H1 (cell line): ENCODE results near the gene USE1. TPM values are rescaled to one million over a fixed set of nuclear protein-coding genes. Genes with fewer than 3 reads are reported as not detected.

Experiments
- CTCF ChIA-PET: fragments of 300-600 bp; sonication (Branson Sonifier 250); formaldehyde crosslinking; loops from one replicate; lab custom pipeline; 2021; ENCODE audit not compliant: partially characterized antibody; lab: Charles Lee
- POLR2A ChIA-PET: fragments of 300-600 bp; sonication (Branson Sonifier 250); formaldehyde crosslinking; loops from one replicate; lab custom pipeline; 2021; ENCODE audit warnings: inconsistent platforms; ENCODE audit not compliant: partially characterized antibody; lab: Charles Lee
- DNase-seq, 2 experiments: peaks; one replicate each; pipeline versions ENCODE4 v3.0.0 to v3.0.0-alpha.2; 2010 to 2022; ENCODE audit warnings: low spot score in 2 of 2, low read depth in 1 of 2, mixed read lengths in 1 of 2
- FAIRE-seq: peaks from 2 replicates; lab custom pipeline; 2011; peaks lifted over from hg19 to GRCh38; lab: Jason Lieb, UNC
- H2AFZ ChIP-seq: 2 replicates; pipeline ENCODE4 v1.8.1; 2012; ENCODE audit warnings: low read length, inconsistent platforms
- H2AK5ac ChIP-seq: 2 replicates; pipeline ENCODE4 v1.6.1; 2013; ENCODE audit warnings: low read depth, low read length
- H2BK120ac ChIP-seq: replicated peaks from 2 replicates; pipeline ENCODE3; 2013; ENCODE audit warnings: low read depth, low read length, inconsistent platforms
- H2BK12ac ChIP-seq: 2 replicates; pipeline ENCODE4 v1.6.1; 2013; ENCODE audit warnings: low read depth, low read length
- H2BK15ac ChIP-seq: 2 replicates; pipeline ENCODE4 v1.6.1; 2013; ENCODE audit warnings: low read length
- H2BK20ac ChIP-seq: 2 replicates; pipeline ENCODE4 v1.6.1; 2013; ENCODE audit warnings: low read length
- H2BK5ac ChIP-seq: 2 replicates; pipeline ENCODE4 v1.6.1; 2013; ENCODE audit warnings: low read depth, low read length
- H3K14ac ChIP-seq: 2 replicates; pipeline ENCODE4 v1.6.1; 2013; ENCODE audit warnings: inconsistent platforms; ENCODE audit not compliant: insufficient read length
- H3K18ac ChIP-seq: 2 replicates; pipeline ENCODE4 v1.6.1; 2013; ENCODE audit warnings: low read length; ENCODE audit errors: extremely low read depth
- H3K23ac ChIP-seq: 2 replicates; pipeline ENCODE4 v1.6.1; 2013; ENCODE audit warnings: inconsistent platforms; ENCODE audit not compliant: insufficient read length
- H3K23me2 ChIP-seq: 2 replicates; pipeline ENCODE4 v1.6.1; 2013; ENCODE audit warnings: low read depth, low read length
- H3K27ac ChIP-seq: 2 replicates; pipeline ENCODE4 v1.6.1; 2011; ENCODE audit warnings: low read depth, low read length, inconsistent platforms
- H3K27me3 ChIP-seq, 4 experiments: replicated peaks in 1 of 4; 1 replicate in 1 of 4; 2 replicates in 3 of 4; pipeline versions ENCODE4 v1.6.1 to v1.8.1; 2011 to 2013; ENCODE audit warnings: low read length in 3 of 4, mild to moderate bottlenecking in 3 of 4, inconsistent platforms in 2 of 4, mixed read lengths in 2 of 4, moderate library complexity in 1 of 4; ENCODE audit not compliant: control insufficient read depth in 3 of 4, insufficient read depth in 3 of 4; ENCODE audit errors: extremely low read depth in 1 of 4
- H3K36me3 ChIP-seq, 4 experiments: 2 replicates each; pipeline versions ENCODE4 v1.6.1 to v1.8.1; 2011 to 2013; ENCODE audit warnings: mild to moderate bottlenecking in 4 of 4, low read length in 3 of 4, moderate library complexity in 2 of 4, control low read depth in 1 of 4, inconsistent platforms in 1 of 4; ENCODE audit not compliant: insufficient read depth in 4 of 4, control insufficient read depth in 2 of 4
- H3K4ac ChIP-seq: replicated peaks from 2 replicates; pipeline ENCODE3; 2013; ENCODE audit warnings: low read length, low read depth, mixed read lengths, inconsistent platforms; ENCODE audit not compliant: insufficient read length
- H3K4me1 ChIP-seq, 4 experiments: replicated peaks in 1 of 4; 1 replicate in 1 of 4; 2 replicates in 3 of 4; pipeline versions ENCODE4 v1.6.1 to v1.8.1; 2011 to 2013; ENCODE audit warnings: low read length in 3 of 4, inconsistent platforms in 2 of 4, mixed read lengths in 1 of 4; ENCODE audit not compliant: insufficient read depth in 4 of 4, control insufficient read depth in 3 of 4
- H3K4me2 ChIP-seq, 2 experiments: 2 replicates each; pipeline versions ENCODE4 v1.6.1 to v1.8.1; 2011 to 2013; ENCODE audit warnings: low read depth in 2 of 2, low read length in 2 of 2, control low read depth in 1 of 2, inconsistent platforms in 1 of 2, mild to moderate bottlenecking in 1 of 2; ENCODE audit not compliant: insufficient read depth in 1 of 2
- H3K4me3 ChIP-seq, 4 experiments: fragments of 200-600, 300-600 bp in 1 of 4; sonication (generic), shearing (Covaris generic), sonication (Bioruptor Twin) in 1 of 4; 2 replicates each; pipeline versions ENCODE4 v1.5.1 to v1.8.1; 2011 to 2016; ENCODE audit warnings: low read length in 4 of 4, low read depth in 3 of 4, control low read depth in 2 of 4, inconsistent platforms in 2 of 4, mild to moderate bottlenecking in 2 of 4, mixed read lengths in 1 of 4, moderate library complexity in 1 of 4; ENCODE audit not compliant: insufficient read depth in 2 of 4; ENCODE audit errors: extremely low read depth in 1 of 4
- H3K56ac ChIP-seq: replicated peaks from 2 replicates; pipeline ENCODE3; 2013; ENCODE audit warnings: low read depth, mild to moderate bottlenecking, mixed read lengths, low read length, inconsistent platforms; ENCODE audit not compliant: insufficient read length
- H3K79me1 ChIP-seq: 2 replicates; pipeline ENCODE4 v1.6.1; 2013; ENCODE audit warnings: low read depth, low read length, control low read depth
- H3K79me2 ChIP-seq, 2 experiments: 2 replicates each; pipeline versions ENCODE4 v1.6.1 to v1.8.1; 2012 to 2013; ENCODE audit warnings: low read length in 2 of 2, mild to moderate bottlenecking in 2 of 2, inconsistent platforms in 1 of 2; ENCODE audit not compliant: insufficient read depth in 2 of 2, control insufficient read depth in 1 of 2
- H3K9ac ChIP-seq, 4 experiments: replicated peaks in 1 of 4; 1 replicate in 1 of 4; 2 replicates in 3 of 4; pipeline versions ENCODE4 v1.6.1 to v1.8.1; 2011 to 2013; ENCODE audit warnings: low read depth in 3 of 4, low read length in 3 of 4, control low read depth in 2 of 4, mild to moderate bottlenecking in 2 of 4, moderate library complexity in 2 of 4, inconsistent platforms in 1 of 4; ENCODE audit errors: extremely low read depth in 1 of 4
- H3K9me3 ChIP-seq, 2 experiments: 2 replicates each; pipeline versions ENCODE4 v1.6.1 to v1.8.1; 2012 to 2013; ENCODE audit warnings: mild to moderate bottlenecking in 2 of 2, moderate library complexity in 2 of 2, control low read depth in 1 of 2, inconsistent platforms in 1 of 2, low read depth in 1 of 2, low read length in 1 of 2, mixed read lengths in 1 of 2; ENCODE audit not compliant: insufficient read depth in 2 of 2
- H4K20me1 ChIP-seq, 2 experiments: replicated peaks in 1 of 2; 2 replicates each; pipeline versions ENCODE3 to v1.8.1; 2011 to 2013; ENCODE audit warnings: inconsistent platforms in 2 of 2, low read length in 2 of 2, mild to moderate bottlenecking in 1 of 2; ENCODE audit not compliant: insufficient read depth in 2 of 2, control insufficient read depth in 1 of 2
- H4K5ac ChIP-seq: 2 replicates; pipeline ENCODE4 v1.6.1; 2013; ENCODE audit warnings: low read length, low read depth, mixed read lengths, inconsistent platforms; ENCODE audit not compliant: insufficient read length
- H4K8ac ChIP-seq: 2 replicates; pipeline ENCODE4 v1.8.0; 2013; ENCODE audit warnings: mild to moderate bottlenecking, moderate library complexity, low read length, inconsistent platforms; ENCODE audit not compliant: insufficient read depth; ENCODE audit errors: extremely low read depth
- H4K91ac ChIP-seq: replicated peaks from 2 replicates; pipeline ENCODE3; 2013; ENCODE audit warnings: low read length, mixed read lengths, inconsistent platforms; ENCODE audit not compliant: insufficient read length
- BCL11A ChIP-seq, 2 experiments: IDR thresholded peaks; one replicate each; pipeline ENCODE4 v1.6.1; 2011; ENCODE audit warnings: low read depth in 2 of 2, low read length in 2 of 2, mild to moderate bottlenecking in 2 of 2
- CBX5 ChIP-seq: fragments of 300-800, 300-1000 bp; sonication (generic); IDR thresholded peaks from 2 replicates; pipeline ENCODE4 v1.7.1; 2016; ENCODE audit warnings: antibody characterized with exemption, low read length, low read depth
- CBX8 ChIP-seq: fragments of 300-800, 300-1000 bp; sonication (generic); IDR thresholded peaks from 2 replicates; pipeline ENCODE4 v1.7.1; 2016; ENCODE audit warnings: low read depth, low read length, borderline replicate concordance
- CEBPB ChIP-seq: IDR thresholded peaks from 2 replicates; pipeline ENCODE4 v1.6.1; 2012; ENCODE audit warnings: low read depth, low read length
- CHD1 ChIP-seq: IDR thresholded peaks from 2 replicates; pipeline ENCODE4 v1.6.1; 2012; ENCODE audit warnings: low read depth, low read length, improper control_type of control experiment
- CREB1 ChIP-seq: IDR thresholded peaks from 2 replicates; pipeline ENCODE4 v1.6.1; 2012; ENCODE audit warnings: inconsistent platforms
- EP300 ChIP-seq, 2 experiments: IDR thresholded peaks; 1 replicate in 1 of 2; 2 replicates in 1 of 2; pipeline ENCODE4 v1.6.1; 2011 to 2012; ENCODE audit warnings: low read depth in 2 of 2, low read length in 2 of 2, mild to moderate bottlenecking in 2 of 2, borderline replicate concordance in 1 of 2, inconsistent platforms in 1 of 2, moderate library complexity in 1 of 2
- JUN ChIP-seq: IDR thresholded peaks from 2 replicates; pipeline ENCODE4 v1.6.1; 2011; ENCODE audit warnings: low read depth, mild to moderate bottlenecking, improper control_type of control experiment, low read length
- RFX5 ChIP-seq: IDR thresholded peaks from 2 replicates; pipeline ENCODE4 v1.6.1; 2011; ENCODE audit warnings: low read depth, low read length, improper control_type of control experiment, borderline replicate concordance
- SP1 ChIP-seq: IDR thresholded peaks from 2 replicates; pipeline ENCODE4 v1.6.1; 2011; ENCODE audit warnings: low read depth, low read length
- SRF ChIP-seq: IDR thresholded peaks from 2 replicates; pipeline ENCODE4 v1.6.1; 2011; ENCODE audit warnings: mild to moderate bottlenecking, low read depth, low read length, moderate library complexity
- TAF1 ChIP-seq: IDR thresholded peaks from 2 replicates; pipeline ENCODE4 v1.6.1; 2011; ENCODE audit warnings: mild to moderate bottlenecking, low read depth, low read length
- WGBS, 2 experiments: shearing (Covaris generic) in 1 of 2; methylation state at CpG; one replicate each; pipeline versions ENCODE4 v1.1.6 to v1.1.7; 2013 to 2015; ENCODE audit warnings: low lambda C conversion rate in 2 of 2, mixed read lengths in 2 of 2, inconsistent platforms in 1 of 2, low coverage in 1 of 2, missing lambda C conversion rate in 1 of 2; ENCODE audit not compliant: insufficient replicate concordance in 2 of 2, insufficient coverage in 1 of 2, insufficient read length in 1 of 2; ENCODE audit errors: extremely low coverage in 1 of 2, missing lambda C conversion rate in 1 of 2; 5-methylcytosine and 5-hydroxymethylcytosine counted together
- polyA plus RNA-seq, 7 experiments: library from polyadenylated mRNA; depleted of rRNA in 3 of 7; stranded (reverse) in 5 of 7; unstranded in 2 of 7; fragments of >200 nt in 5 of 7; fragments of 200-250 nt in 2 of 7; gene quantifications; 1 replicate in 5 of 7; 2 replicates in 1 of 7; 4 replicates in 1 of 7; pipeline versions ENCODE4 v1.2.1 to v1.2.3, GENCODE V29; 2011 to 2013; ENCODE audit warnings: missing spikeins in 2 of 7, mixed read lengths in 2 of 7
- total RNA-seq: library from RNA; stranded (reverse); fragmentation: NEBNext Ultra II Directional; extraction: Animal tissue kit (Norgen Biotek cat#: 25700); gene quantifications from 2 replicates; pipeline ENCODE4 v1.2.1, GENCODE V29; 2021
- TF ChIP-seq, protein P1 (sequence below): IDR thresholded peaks from 2 replicates; pipeline ENCODE4 v1.6.1; 2012; ENCODE audit warnings: inconsistent platforms

Gene USE1
- total and polyA plus RNA-seq, 2 of the 8 experiments (the other 6 are each of a cell fraction or from before 2014, with no cell fraction given): 8.7 to 13.9 TPM

DNA sequence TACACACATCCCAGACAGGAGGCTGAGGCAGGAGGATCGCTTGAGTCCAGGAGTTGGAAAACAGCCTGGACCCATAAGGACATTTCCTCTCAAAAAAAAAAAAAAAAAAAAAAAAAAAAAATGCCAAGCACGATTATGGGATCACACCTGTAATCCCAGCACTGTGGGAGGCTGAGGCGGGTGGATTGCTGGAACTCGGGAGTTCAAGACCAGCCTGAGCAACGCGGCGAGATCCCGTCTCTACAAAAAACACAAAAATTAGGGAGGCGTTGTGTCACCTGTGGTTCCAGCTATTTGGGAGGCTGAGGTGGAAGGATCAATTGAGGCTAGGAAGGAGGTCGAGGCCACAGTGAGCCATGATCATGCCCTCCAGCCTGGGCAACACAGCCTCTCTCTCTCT lies 9.9 kb downstream of the USE1 start:
- DNase-seq: no peak
- no peak overlapping the region for H3K14ac ChIP-seq
- H2BK20ac ChIP-seq: no peak overlapping the region
- H2BK15ac ChIP-seq: no peak overlapping the region
- H4K20me1 ChIP-seq: peaks cover 0 to 1% of the 10 kb centered on the region in 2 experiments
- no peak overlapping the region for H4K91ac ChIP-seq
- FAIRE-seq: no peak
- no peak overlapping the region for H4K5ac ChIP-seq
- no peak overlapping the region for H3K18ac ChIP-seq
- H2AFZ ChIP-seq: no peak overlapping the region
- no peak overlapping the region for H2BK120ac ChIP-seq
- ChIA-PET POLR2A (interaction anchor here (0.6 to 12.3 kb wide), 8 partner anchors 9 to 100 kb away, joined by 3 to 118 read pairs (median 6); partner anchors contain the start of genes NR2F6 and USE1), CTCF (interaction anchor here (1.1 to 3.8 kb wide), 4 partner anchors 11 to 58 kb away, joined by 3 to 23 read pairs (median 6); partner anchors contain the start of gene ANKLE1)
- no peak overlapping the region for H3K9ac ChIP-seq
- H3K23me2 ChIP-seq: no peaks in the 10 kb centered on the region
- H3K9me3 ChIP-seq: no peaks in the 10 kb centered on the region
- no peak overlapping the region for H4K8ac ChIP-seq
- no peak overlapping the region for H3K23ac ChIP-seq
- H3K27ac ChIP-seq: no peak overlapping the region
- WGBS, 2 experiments: 81% methylated on average over 9 of the region's 10 CpGs; no CpG with 5 or more reads in 1 of the 2 experiments
- H3K4me2 ChIP-seq: no peak overlapping the region
- no peaks in the 10 kb centered on the region for H3K27me3 ChIP-seq
- no peak overlapping the region for H2BK12ac ChIP-seq
- no peak overlapping the region for H2BK5ac ChIP-seq
- H3K4ac ChIP-seq: no peak overlapping the region
- peaks cover 0 to 6% (median 0%) of the 10 kb centered on the region in 4 experiments; a peak in 2 of 8 replicates for H3K36me3 ChIP-seq
- no peak overlapping the region for H3K56ac ChIP-seq
- no peaks in the 10 kb centered on the region; the same call in 1 of the 2 replicates for H3K79me1 ChIP-seq
- H3K79me2 ChIP-seq: no peaks in the 10 kb centered on the region
- no peak overlapping the region for H3K4me3 ChIP-seq
- peaks cover 0 to 4% (median 3%) of the 10 kb centered on the region in 4 experiments; a peak in 6 of 7 replicates for H3K4me1 ChIP-seq
- H2AK5ac ChIP-seq: no peak overlapping the region
- TF ChIP-seq, protein P1, sequence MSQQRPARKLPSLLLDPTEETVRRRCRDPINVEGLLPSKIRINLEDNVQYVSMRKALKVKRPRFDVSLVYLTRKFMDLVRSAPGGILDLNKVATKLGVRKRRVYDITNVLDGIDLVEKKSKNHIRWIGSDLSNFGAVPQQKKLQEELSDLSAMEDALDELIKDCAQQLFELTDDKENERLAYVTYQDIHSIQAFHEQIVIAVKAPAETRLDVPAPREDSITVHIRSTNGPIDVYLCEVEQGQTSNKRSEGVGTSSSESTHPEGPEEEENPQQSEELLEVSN: no peak
- no peak for TF ChIP-seq CBX5
- no peak for TF ChIP-seq TAF1
- TF ChIP-seq BCL11A (IDR thresholded peaks at IDR 0.05; ENCODE audit: low read depth in 2 of 2, low read length in 2 of 2): no peak
- TF ChIP-seq CBX8: no peak
- TF ChIP-seq CEBPB: no peak
- TF ChIP-seq EP300 (IDR thresholded peaks at IDR 0.05; ENCODE audit: borderline replicate concordance in 1 of 2, low read depth in 2 of 2, low read length in 2 of 2): no peak
- TF ChIP-seq SRF: no peak
- TF ChIP-seq JUN: no peak
- TF ChIP-seq SP1: no peak
- no peak for TF ChIP-seq RFX5
- TF ChIP-seq CREB1: no peak
- TF ChIP-seq CHD1: no peak
